Mammary epithelial cell (primary cell): ENCODE results near the gene CDC27.

Source experiments
- CTCF ChIP-seq, 2 donors: IDR thresholded peaks in 1 of 2; conservative IDR thresholded peaks in 1 of 2; 2 replicates each; pipeline ENCODE4 v1.5.1; 2011 to 2012; ENCODE audit warnings: inconsistent platforms in 2 of 2, low read length in 2 of 2, mild to moderate bottlenecking in 2 of 2, control low read depth in 1 of 2, low read depth in 1 of 2; ENCODE audit not compliant: insufficient read depth in 1 of 2; ENCODE audit errors: extremely low read depth in 1 of 2
- EZH2 ChIP-seq: IDR thresholded peaks from 2 replicates; pipeline ENCODE4 v1.6.1; 2012; ENCODE audit warnings: low read length, inconsistent platforms, borderline replicate concordance

- no peak for TF ChIP-seq CTCF (conservative IDR thresholded peaks at IDR 0.05 in 1 of 2, IDR thresholded peaks at IDR 0.05 in 1 of 2; ENCODE audit: extremely low read depth in 1 of 2, insufficient read depth in 1 of 2, low read depth in 1 of 2, low read length in 2 of 2)
- TF ChIP-seq EZH2 = no peak
These were observed 722 bp downstream of the CDC27 start for GRCh38 chr17:47188271-47188875.
